ENCODE data around the gene ASTN2.
A peak's percentile ranks its signal among the peaks of the same experiment; 100 is the strongest.

Gene ASTN2

GRCh38 chr9:117258184-117258866, 156.5 kb downstream of the ASTN2 start:
- H3K27ac ChIP-seq, result no peak overlapping the region
- TF ChIP-seq ZFX (IDR thresholded peaks at IDR 0.05) (no peak), CTCF (conservative IDR thresholded peaks at IDR 0.05) (no peak)

- no peak for TF ChIP-seq ZFX (IDR thresholded peaks at IDR 0.05)
- no peak for TF ChIP-seq CTCF (conservative IDR thresholded peaks at IDR 0.05)
These were observed 161.6 kb downstream of the ASTN2 start for GRCh38 chr9:117253261-117253660.

GRCh38 chr9:117250610-117251215, 164.1 kb downstream of the ASTN2 start:
- no peak overlapping the region for H3K27ac ChIP-seq
- TF ChIP-seq CTCF (conservative IDR thresholded peaks at IDR 0.05) (no peak), ZFX (IDR thresholded peaks at IDR 0.05) (no peak)

More at GRCh38 chr9:117253261-117253660, 161.6 kb downstream of the ASTN2 start:
- H3K27ac ChIP-seq, result no peak overlapping the region

GRCh38 chr9:117249799-117250198, 165.1 kb downstream of the ASTN2 start:
- H3K27ac ChIP-seq, result no peak overlapping the region
- TF ChIP-seq ZFX (IDR thresholded peaks at IDR 0.05) (no peak), CTCF (conservative IDR thresholded peaks at IDR 0.05) (no peak)

- TF ChIP-seq ZFX (IDR thresholded peaks at IDR 0.05) (no peak), CTCF (conservative IDR thresholded peaks at IDR 0.05) (peak; percentile 48)
- H3K27ac ChIP-seq, result no peak overlapping the region
These were observed 167.6 kb downstream of the ASTN2 start for GRCh38 chr9:117247266-117247665.

GRCh38 chr9:117245175-117245829, 169.6 kb downstream of the ASTN2 start:
- TF ChIP-seq ZFX (IDR thresholded peaks at IDR 0.05), result no peak
- TF ChIP-seq CTCF (conservative IDR thresholded peaks at IDR 0.05), result no peak
- no peak overlapping the region for H3K27ac ChIP-seq

- H3K27ac ChIP-seq, result no peak overlapping the region
- TF ChIP-seq CTCF (conservative IDR thresholded peaks at IDR 0.05) (no peak), ZFX (IDR thresholded peaks at IDR 0.05) (no peak)
These were observed 172.8 kb downstream of the ASTN2 start for GRCh38 chr9:117242082-117242481.
